NCI-H82 (cell line): Measurements from ENCODE around the gene RDM1.

Experiments used
- DNase-seq: peaks from one replicate; lab custom pipeline; 2025; lab: John Stamatoyannopoulos, UW

RDM1 gene

GRCh38 chr17:35870906-35871819, 59.4 kb downstream of the RDM1 start:
- DNase-seq: peak; percentile 74

DNA sequence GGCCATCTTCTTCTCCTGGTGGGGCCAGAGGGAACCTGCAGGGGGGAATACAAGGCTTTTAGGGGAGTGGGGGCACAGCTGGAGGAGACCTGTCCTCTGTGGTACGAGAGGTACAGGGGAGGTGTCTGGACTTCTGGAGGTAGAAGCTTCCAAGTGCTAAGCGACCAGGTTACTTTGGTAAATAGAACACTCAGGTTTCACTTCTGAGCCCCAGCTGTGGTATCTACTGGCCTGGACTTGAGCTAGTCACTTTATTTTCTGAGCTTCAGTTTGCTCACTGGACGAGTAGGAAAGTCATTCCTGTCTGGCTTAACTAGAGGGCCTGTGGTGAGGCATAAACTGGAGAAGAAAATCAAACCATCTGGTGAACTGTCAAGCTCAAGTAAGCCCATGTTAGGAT, 61.8 kb downstream of the RDM1 start, which contains the start of gene HEATR9:
HEATR9 (minus strand) TSS at position 155 of the 400 bp plus-strand sequence; CDS start at position 6, 149 bp downstream.
- DNase-seq: no peak
